HG02588 (cell line): ENCODE measurements around the gene PGS1.

Experiments used
- ATAC-seq: cut with Tn5 transposase; IDR thresholded peaks from one replicate; pipeline ENCODE4 v1.9.1; 2021; ENCODE audit warnings: mild to moderate bottlenecking, moderate library complexity; ENCODE audit not compliant: unreplicated experiment

Gene PGS1

GRCh38 chr17:78423961-78424675, 45.7 kb downstream of the PGS1 start:
- ATAC-seq, result no peak

GRCh38 chr17:78425429-78425828, 47.0 kb downstream of the PGS1 start:
- no peak for ATAC-seq

GRCh38 chr17:78426293-78426879, 47.9 kb downstream of the PGS1 start:
- ATAC-seq, result no peak

- no peak for ATAC-seq
Measured at GRCh38 chr17:78427140-78427539, 48.7 kb downstream of the PGS1 start.

- ATAC-seq, result no peak
Measured at GRCh38 chr17:78428025-78428575, 49.7 kb downstream of the PGS1 start.

GRCh38 chr17:78428836-78429617, 50.6 kb downstream of the PGS1 start:
- no peak for ATAC-seq

- ATAC-seq, result no peak
Measured at GRCh38 chr17:78429618-78429995, 51.2 kb downstream of the PGS1 start.

- no peak for ATAC-seq
Measured at GRCh38 chr17:78430892-78431691, 52.6 kb downstream of the PGS1 start.

- ATAC-seq, result no peak
Measured at GRCh38 chr17:78431692-78431958, 53.2 kb downstream of the PGS1 start.

GRCh38 chr17:78432226-78433012, 54.0 kb downstream of the PGS1 start:
- ATAC-seq, result no peak

GRCh38 chr17:78433013-78433727, 54.7 kb downstream of the PGS1 start:
- ATAC-seq, result no peak

GRCh38 chr17:78433780-78434335, 55.4 kb downstream of the PGS1 start:
- no peak for ATAC-seq

- no peak for ATAC-seq
Measured at GRCh38 chr17:78434455-78435329, 56.2 kb downstream of the PGS1 start.

GRCh38 chr17:78435330-78436005, 57.0 kb downstream of the PGS1 start:
- ATAC-seq, result no peak

- ATAC-seq, result no peak
Measured at GRCh38 chr17:78437508-78438169, 59.2 kb downstream of the PGS1 start.

- no peak for ATAC-seq
Measured at GRCh38 chr17:78438271-78438691, 59.8 kb downstream of the PGS1 start.

- no peak for ATAC-seq
Measured at GRCh38 chr17:78438694-78439325, 60.4 kb downstream of the PGS1 start.
